ENCODE measurements around the gene PLSCR3.

The PLSCR3 gene

DNA sequence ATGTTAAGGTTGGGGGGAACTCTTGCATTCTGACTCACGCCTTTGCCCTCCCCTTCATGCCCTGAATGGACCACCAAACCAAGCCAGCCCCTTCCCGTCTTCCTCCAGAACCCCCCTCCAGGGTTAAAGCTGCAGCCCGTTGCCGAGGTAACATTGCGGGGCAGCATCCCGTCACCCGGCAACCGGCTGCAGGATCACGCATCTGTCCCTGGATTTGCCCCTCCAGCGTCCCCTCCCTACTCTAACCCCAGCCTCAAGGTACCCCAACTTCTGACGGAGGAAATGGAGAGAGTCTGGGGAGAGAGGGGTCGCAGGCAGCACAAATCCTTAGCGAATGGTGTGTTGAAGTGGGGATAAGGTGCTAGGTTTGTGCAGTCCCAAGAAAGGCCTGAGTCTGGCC is 12.8 kb upstream of the PLSCR3 start:
- DNase-seq (ENCODE audit: low read depth, low spot score) = no peak

DNA sequence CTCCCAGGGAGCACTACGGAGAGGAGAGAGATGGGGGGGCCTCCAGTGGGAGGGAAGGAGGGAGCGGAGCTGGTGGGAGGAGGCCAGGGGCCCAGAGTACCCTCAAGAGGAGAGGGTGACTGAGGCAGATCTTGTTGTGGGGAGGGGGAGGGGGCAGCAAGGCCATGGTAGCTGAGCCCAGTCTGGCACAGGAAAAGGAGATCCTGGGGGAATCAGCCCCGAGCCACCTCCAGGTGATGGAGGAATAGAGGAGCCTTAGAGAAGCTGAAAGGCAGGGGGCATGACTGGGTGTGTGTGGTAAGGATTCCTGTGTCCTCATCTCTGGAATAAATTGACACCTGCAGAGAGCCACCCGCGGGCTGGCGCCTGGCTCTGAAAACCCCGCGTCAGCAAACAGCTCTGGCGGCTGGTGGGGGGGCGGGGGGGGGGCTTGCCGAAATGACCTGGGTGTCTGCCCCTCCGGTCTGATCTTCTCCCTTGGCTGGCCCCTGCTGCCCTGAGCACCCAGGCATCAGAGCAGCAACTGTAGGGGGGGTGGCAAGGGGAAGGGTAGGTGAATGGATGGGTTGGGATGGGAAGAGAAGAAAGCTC is 12.0 kb upstream of the PLSCR3 start:
- DNase-seq (ENCODE audit: low read depth, low spot score) = no peak

DNA sequence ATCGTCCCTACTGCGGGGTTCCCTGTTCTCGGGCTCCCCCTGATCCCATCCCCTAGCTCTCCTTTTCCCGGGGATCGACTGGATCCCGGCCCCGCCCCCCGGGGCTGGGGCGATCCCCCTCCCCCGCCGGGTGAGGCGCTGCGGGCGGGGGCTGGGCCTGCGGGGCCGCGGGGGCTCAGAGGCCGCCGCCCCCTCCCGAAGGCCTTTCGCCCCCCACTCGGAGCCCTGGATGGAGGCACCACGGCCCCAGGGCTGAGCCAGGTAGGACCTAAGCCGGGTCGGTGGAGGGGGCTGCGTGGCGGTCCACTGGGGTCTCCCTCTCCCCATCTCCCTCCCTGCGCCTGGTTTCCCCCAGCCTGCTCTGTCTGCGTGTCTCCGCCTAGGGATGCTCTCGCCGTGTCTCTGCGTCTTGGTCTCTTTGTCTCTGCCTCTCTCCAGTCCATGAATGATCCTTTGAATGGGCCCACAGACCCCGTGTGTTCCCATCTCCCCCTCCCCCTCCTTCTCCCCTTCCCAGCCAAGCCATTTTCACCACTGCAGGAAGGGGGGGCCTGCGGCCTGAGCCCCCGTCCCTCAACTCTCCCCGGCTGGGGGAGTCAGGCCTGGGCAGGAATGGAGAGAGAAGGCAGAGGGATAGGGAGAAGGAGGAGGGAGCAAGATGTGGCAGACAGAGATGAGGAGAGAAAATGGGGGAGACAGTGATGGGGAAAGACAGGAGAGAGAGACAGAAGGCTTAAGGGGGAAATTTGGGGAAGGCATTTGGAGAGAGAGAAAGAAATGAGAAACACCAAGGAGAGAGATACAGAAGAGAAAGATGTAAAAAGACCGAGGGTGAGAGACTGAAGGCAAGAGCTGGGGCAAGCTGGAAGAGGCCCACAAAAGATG is 11.3 kb upstream of the PLSCR3 start:
- no peak for DNase-seq (ENCODE audit: low read depth, low spot score)

DNA sequence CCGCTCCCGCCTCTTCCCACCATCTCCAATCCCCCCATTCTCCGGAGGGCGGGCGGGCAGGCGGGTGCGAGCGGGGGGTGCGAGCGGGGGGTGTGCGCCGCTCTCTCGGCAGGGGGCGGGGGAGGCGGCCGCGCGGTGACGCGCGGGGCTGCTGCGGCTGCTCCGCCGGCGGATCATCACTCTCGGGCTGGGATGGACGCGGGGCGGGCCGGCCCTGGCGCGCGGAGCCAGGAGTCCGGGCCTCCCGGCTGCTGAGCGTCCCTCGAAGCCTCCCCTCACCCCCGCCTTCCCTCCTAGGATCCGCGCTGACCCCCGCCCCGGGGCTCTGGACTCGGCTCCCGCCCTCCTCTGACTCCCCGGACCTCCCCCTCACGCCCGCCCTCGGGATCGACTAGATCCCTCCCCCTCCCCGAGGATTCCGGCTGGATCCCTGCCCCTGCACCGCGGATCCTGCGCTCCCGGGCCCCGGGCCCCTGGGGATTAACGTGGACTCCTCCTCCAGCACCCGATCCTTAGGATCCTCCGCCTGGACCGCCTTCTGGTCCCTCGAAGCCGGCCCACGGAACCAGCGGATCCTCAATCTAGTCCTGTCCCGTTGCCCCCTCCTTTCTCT is 10.5 kb upstream of the PLSCR3 start:
- no peak for DNase-seq (ENCODE audit: low read depth, low spot score)

DNA sequence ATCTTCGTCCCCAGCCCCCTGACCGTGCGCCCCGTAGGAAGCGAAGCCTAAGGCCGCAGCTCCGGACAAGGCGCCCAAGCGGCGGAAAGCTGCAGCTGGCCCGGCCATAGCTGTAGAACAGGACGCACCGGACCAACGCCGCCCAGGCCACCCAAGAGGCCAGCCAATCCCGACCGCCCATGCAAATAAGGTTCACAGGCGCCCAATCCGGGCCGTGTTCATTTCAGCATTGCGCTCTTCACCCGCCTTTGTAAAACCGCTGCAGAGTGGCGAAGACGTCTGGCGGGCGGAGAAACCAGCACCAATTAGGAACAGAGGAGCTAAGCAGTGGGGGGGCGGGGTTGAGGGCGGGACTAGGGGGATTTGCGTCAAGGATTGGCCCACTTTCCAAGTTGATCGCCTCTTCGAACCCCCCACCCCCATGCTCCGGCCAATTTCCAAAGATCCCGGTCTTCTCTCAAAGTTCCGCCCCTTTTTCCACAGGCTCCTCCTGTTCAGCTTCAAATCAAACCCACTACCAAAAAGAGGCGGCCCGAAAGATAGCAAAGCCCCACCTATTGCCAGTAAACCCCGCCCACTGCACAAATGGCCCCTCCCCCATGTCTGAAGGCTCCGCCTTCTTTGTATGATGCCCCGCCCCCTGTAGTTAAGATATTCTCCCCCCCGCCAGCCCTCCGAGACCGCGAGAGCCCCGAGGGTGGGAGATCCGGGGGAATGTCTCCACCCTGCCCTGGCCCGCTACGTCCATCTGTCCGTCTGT is 9.8 kb upstream of the PLSCR3 start, which contains the start of gene TMEM256:
TSS of gene TMEM256 (minus strand) at position 121 of the 760 bp plus-strand sequence. CDS start at position 108, 13 bp downstream.
- DNase-seq (ENCODE audit: low read depth, low spot score) = peak; percentile 98

DNA sequence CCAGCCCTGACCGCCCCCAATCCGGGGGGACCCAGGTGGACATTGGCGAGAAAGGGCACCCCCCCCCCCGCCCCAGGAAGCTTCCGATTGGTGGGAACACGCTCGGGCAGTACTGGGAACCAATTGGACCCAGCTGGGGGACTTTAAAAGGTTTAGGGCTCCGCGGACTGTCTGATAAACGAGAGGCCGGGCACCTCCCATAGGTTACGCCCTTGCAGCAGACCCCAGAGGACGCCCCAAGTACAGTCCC is 9.3 kb upstream of the PLSCR3 start:
- DNase-seq (ENCODE audit: low read depth, low spot score) = no peak

DNA sequence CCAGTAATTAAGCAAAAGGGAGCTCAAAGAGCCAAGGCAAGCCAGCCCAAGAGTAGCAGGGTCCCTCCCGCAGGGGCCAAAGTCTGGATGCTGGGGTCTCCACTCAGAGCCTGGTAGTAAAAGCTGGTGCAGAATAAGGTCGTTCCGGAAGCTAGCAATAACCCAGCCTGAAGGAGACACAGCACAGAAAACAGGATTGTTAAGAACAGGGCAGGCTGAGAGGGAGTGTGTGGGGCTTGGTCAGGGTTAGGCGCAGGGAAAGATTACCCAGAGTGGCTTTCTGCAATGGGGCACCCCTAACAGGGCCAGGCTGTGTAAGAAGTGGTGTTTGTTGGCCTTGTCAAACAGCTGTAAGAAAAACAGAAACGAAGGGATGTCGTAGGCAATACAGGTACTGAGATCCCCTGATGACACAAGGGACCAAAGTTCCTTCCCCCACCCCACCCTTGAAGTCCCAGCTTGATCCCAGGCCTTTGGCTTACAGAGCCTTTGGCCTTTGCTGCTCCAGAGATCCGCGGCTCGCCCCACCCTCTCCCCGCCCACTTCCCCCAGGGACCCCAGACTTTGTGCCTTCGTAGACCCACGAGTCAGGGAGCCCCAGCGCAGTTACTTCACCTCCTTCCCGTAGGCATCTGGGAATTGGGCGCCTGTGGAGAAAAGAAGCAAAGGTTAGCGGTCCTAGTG is 8.9 kb upstream of the PLSCR3 start:
- no peak for DNase-seq (ENCODE audit: low read depth, low spot score)

DNA sequence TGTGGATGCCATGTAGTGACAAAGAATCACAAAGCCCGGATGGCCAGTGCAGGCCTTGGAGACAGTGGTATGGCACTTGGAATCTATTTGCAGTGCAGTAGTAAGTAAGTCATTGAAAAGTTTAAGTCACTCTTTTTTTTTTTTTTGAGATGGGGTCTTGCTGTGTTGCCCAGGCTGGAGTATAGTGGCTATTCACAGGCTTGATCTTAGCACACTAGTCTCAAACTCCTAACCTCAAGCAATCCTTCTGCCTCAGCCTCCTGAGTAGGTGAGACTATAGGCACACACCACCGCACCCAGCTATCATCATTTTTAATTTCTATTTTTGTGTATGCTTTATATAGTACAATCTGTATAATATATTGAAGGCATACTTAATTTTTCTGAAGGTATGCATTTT is 4.3 kb upstream of the PLSCR3 start:
- DNase-seq (ENCODE audit: low read depth, low spot score) = no peak

DNA sequence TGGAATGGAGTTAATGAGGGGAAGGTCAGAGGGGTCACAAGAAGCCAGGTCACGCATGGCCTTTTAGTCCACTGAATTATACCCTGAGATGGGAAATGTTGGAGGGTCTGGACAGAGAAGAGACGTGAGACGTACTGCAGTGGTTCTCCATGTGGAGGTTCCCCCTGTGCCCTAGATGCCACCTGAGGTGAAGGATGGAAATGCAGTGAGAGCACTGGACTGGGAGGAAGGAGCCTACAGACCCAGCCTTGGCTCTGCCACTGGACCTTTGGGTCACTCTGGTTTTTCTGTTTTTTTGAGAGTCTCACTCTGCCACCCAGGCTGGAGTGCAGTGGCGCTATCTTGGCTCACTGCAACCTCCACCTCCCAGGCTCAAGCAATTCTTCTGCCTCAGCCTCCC is 1.8 kb upstream of the PLSCR3 start:
- no peak for DNase-seq (ENCODE audit: low read depth, low spot score)

DNA sequence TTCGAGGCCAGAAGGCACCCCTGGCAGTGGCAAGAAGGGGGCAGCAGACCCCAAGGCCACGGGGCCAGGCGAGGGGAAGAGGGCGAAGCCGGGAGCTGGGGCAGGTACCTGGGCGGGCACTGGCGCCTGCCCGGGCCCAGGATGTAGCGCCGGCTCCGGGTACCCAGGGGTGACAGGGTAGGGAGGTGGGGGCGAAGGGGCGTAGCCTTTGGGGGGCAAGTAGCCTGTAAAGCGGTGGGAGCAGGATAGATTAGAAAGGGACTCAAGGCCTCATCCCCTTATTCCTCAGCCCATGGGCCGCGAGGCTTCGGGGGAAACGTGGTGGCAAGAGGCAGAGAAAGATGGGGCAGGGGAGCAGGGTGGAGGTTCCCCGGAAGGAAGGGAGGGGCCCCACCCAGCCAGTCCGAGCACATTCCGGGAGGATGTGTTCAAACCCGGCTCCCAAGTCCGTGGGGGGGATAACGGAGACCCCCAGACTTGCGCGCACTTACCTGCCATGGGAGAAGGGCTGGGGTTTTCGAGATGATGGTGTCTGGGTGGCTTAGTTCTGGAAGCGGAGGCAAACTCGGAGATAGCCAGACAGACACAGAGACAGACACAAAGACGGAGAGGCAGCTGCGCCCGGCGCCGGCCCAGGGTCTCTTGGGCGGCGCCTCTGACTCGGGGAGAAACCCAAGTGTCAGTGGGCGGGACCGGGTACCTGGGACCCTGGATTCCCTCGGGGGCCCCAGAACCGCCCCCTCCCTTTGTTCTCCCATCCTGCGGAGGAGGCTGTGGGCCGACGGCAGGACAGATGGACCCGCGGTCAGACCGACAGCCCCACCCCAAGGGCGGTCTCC is 493 bp downstream of the PLSCR3 start:
- no peak for DNase-seq (ENCODE audit: low read depth, low spot score)

DNA sequence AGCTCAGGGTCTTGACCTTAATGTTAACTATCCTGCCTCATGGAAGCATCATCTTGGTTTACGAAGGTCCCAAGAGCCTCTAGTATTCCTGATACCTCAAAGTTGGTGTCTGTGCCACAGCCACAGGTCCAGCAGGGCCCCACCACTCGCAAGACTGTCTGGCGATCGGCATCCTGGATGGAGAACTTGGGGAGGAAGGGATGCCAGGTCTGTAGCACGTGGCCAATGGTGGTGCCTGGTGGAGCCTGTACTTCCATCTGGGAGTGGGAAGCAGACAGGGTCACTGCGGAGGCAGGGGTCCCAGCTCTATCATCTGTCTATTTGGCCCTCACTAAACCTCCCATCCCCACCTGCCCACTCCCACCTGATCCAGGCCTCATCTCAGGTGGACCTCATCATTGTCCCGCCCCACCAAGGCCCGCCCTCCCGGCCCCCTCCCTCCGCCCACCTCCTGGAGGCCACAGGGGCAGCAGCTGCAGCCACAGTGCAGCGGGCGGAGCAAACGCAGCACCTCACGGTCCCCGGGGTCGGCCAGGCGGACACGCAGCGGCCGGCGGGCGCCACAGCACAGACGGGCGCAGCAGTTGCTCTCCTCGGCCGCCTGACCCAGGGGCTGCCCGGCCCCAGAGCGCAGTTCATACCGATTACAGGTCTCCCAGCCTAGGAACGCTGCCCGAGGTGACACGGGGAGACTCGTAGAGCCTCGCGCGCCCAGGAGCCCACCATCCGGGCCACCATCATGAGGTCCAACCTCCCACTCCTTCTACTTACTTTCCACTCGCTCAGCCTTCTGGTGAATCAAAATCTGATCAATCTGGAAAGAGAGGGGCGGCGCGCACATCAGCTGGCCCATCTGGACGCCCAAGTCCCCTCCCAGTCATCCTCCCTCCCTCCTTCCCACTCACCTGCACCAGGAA is 1.4 kb downstream of the PLSCR3 start:
- DNase-seq (ENCODE audit: low read depth, low spot score) = no peak

DNA sequence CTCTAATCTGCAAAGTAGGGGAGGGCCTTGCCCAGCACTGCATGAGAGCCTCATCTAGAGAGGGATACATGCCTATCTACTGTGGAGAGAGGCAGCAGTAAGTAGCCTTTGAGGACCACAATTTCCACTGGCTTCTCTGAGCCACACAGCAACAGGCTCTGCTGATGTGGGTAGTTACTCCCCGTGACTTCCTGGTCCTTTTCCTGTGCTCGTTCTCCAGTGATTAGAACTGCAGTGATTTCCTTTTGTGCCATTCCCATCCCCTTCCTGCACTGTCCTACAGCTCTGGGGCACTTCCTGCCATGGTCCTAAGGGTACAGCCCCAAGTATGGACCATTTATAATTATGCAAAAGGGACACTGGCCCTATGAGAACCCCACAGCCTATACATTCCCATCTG is 3.0 kb downstream of the PLSCR3 start:
- no peak for DNase-seq (ENCODE audit: low read depth, low spot score)

DNA sequence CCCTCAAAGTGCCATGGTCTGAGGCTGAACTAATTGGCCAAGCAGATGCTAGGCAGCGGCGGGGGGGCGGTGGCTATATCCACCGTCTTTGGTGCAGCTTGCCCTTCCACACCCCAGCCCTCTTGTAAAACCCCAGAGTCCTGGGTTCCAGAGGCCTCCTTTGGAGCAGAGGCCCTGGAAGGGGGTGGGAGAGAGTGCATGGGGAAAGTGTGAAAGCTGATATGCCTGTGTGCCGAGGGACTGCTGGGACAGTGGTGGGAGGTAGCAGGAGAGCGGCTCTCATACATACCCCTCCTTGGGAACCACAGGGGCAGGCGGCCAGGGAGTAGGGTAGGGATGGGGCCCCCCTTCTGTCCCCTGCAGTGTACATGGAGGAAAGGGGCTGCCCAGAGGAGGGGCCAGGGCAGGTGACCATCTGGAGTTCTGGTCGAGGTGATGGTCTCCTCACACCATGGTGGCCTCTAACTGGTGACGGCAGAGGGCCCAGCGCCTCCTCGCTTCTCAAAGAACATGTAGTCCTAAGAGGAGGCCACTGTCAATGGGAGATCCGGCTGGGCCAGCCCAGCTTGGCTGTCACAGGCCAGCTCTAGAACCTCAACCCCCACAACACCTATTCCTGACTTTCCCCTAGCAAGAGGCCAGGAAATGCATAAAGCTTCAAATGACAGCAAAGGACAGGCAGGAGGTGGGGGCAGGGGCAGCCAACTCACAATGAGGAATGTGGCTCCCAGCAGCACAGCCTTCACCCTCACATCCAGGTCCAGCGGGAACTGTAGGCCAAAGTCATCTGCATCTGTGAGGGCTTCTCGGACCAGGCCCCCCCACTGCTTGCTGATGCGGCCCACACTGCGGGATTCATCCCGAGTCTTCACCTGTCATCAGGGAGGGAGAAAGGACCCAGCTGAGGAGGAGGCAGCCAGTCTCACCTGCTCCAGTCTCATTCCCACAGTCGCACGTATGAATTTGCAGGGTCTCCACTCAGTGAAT is 4.1 kb downstream of the PLSCR3 start:
- DNase-seq (ENCODE audit: low read depth, low spot score) = no peak

DNA sequence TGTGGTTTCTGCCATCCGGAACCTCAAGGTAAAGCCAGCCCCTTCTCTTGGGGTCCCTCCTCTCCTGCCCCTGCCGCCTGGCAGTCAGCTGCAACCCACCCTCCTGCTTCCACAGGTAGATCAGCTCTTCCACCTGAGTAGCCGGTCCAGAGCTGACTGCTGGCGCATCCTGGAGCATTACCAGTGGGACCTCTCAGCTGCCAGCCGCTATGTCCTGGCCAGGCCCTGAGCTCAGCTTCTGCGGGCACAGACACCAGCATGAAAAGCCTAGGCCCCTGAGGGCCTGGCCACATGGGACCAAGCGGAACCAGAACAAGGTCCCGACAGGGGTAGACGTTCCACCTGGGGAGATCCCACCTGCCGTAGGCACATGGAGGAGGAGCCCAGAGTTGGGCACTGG is 5.5 kb downstream of the PLSCR3 start:
- DNase-seq (ENCODE audit: low read depth, low spot score) = no peak

DNA sequence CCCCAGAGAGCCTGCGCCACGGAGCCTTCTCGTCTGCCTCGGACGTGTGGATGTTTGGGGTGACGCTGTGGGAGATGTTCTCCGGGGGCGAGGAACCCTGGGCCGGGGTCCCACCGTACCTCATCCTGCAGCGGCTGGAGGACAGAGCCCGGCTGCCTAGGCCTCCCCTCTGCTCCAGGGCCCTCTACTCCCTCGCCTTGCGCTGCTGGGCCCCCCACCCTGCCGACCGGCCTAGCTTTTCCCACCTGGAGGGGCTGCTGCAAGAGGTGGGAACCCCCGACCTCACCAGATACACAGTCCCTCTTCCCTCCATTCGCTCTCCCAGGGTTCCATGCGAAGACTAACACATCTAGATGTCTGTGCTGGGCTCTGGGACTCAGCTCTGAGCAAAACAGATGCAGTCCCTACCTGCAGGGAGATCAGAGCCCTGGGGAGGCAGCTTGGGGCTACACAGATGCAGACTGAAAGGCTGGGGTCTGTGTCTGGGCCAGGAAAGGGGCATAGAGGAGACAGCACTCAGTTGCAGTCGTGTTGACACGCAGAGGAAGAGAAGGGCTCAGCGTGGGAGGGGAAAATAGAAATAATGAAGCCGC is 9.7 kb downstream of the PLSCR3 start:
- DNase-seq (ENCODE audit: low read depth, low spot score) = no peak

DNA sequence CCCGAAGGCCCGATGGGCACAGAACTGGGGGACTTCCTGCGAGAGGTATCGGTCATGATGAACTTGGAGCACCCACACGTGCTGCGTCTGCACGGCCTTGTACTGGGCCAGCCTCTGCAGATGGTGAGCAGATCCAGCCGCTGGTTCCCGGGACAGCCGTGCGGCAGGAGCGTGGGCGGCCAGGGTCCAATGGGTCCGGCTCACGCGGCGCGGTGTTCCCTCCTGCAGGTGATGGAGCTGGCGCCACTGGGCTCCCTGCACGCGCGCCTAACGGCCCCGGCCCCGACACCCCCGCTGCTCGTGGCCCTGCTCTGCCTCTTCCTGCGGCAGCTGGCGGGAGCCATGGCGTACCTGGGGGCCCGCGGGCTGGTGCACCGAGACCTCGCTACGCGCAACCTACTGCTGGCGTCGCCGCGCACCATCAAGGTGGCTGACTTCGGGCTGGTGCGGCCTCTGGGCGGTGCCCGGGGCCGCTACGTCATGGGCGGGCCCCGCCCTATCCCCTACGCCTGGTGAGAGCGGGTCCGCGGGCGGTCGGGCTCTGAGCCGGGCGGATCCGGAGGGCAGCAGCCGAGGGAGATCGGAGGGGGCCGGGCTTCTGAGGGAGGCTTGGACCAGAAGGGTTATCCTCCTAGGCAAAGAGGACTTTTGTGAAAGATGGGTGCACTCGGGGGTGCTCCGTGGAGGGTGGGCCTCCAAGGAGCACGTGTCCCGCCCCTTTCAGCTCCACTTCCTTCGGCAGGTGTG is 10.4 kb downstream of the PLSCR3 start:
- no peak for DNase-seq (ENCODE audit: low read depth, low spot score)

DNA sequence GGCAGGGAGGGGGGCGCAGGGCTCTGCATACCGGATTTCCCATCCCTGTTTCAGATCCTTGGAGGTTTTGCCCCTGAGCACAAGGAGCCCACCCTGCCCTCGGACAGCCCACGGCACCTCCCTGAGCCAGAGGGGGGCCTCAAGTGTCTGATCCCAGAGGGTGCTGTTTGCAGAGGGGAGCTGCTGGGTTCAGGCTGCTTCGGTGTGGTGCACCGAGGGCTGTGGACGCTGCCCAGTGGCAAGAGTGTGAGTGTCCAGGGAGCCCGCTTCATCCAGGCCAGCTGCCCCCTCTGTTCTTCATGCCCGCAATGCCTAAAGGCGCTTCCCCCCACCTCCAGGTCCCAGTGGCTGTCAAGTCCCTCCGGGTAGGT is 11.0 kb downstream of the PLSCR3 start:
- no peak for DNase-seq (ENCODE audit: low read depth, low spot score)

DNA sequence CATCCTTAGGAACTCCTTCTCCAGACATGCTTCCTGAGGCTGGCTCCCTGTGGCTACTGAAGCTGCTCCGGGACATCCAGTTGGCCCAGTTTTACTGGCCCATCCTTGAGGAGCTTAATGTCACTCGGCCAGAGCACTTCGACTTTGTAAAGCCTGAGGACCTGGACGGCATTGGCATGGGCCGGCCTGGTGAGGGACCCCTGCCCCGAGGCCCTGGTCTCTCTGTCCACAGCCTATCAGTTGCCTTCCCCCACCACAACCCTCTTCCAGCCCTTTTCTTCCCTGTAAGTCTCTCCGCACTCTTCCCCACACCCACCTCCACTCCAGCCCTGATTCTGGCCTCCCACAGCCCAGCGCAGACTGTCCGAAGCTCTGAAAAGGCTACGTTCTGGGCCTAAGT is 11.4 kb downstream of the PLSCR3 start:
- no peak for DNase-seq (ENCODE audit: low read depth, low spot score)
